ENCODE measurements around the gene TMEM178B.
"Not testable (repeated sequence)": the region's sequence is repeated elsewhere in the genome, so short reads cannot be mapped to it uniquely, and the experiment has no call there.

The TMEM178B gene

GRCh38 chr7:141074997-141075396 lies 1.1 kb downstream of the TMEM178B start:
- no peak for DNase-seq (ENCODE audit: low read depth)
- no peak for TF ChIP-seq CTCF (conservative IDR thresholded peaks at IDR 0.05; ENCODE audit: low read depth, low read length)
- H3K4me3 ChIP-seq (ENCODE audit: low read depth, low read length) = no peak overlapping the region

GRCh38 chr7:141076377-141076776 lies 2.5 kb downstream of the TMEM178B start:
- no peak for TF ChIP-seq CTCF (conservative IDR thresholded peaks at IDR 0.05; ENCODE audit: low read depth, low read length)
- peak; percentile 4 for DNase-seq (ENCODE audit: low read depth)
- no peak overlapping the region for H3K4me3 ChIP-seq (ENCODE audit: low read depth, low read length)

GRCh38 chr7:141079219-141079618 lies 5.4 kb downstream of the TMEM178B start:
- no peak for DNase-seq (ENCODE audit: low read depth)
- no peak for TF ChIP-seq CTCF (conservative IDR thresholded peaks at IDR 0.05; ENCODE audit: low read depth, low read length)
- no peak overlapping the region for H3K4me3 ChIP-seq (ENCODE audit: low read depth, low read length)

GRCh38 chr7:141089490-141089889 lies 15.6 kb downstream of the TMEM178B start:
- H3K4me3 ChIP-seq (ENCODE audit: low read depth, low read length) = not testable (repeated sequence)

GRCh38 chr7:141094336-141095070 lies 20.6 kb downstream of the TMEM178B start:
- no peak for TF ChIP-seq CTCF (conservative IDR thresholded peaks at IDR 0.05; ENCODE audit: low read depth, low read length)
- DNase-seq (ENCODE audit: low read depth) = no peak
- H3K4me3 ChIP-seq (ENCODE audit: low read depth, low read length) = no peak overlapping the region

More at GRCh38 chr7:141089490-141089889, 15.6 kb downstream of the TMEM178B start:
- DNase-seq (ENCODE audit: low read depth) = not testable (repeated sequence)

GRCh38 chr7:141097430-141097829 lies 23.6 kb downstream of the TMEM178B start:
- DNase-seq (ENCODE audit: low read depth) = peak; percentile 6
- no peak for TF ChIP-seq CTCF (conservative IDR thresholded peaks at IDR 0.05; ENCODE audit: low read depth, low read length)
- no peak overlapping the region for H3K4me3 ChIP-seq (ENCODE audit: low read depth, low read length)

GRCh38 chr7:141102436-141102835 lies 28.6 kb downstream of the TMEM178B start:
- no peak overlapping the region for H3K4me3 ChIP-seq (ENCODE audit: low read depth, low read length)
- TF ChIP-seq CTCF (conservative IDR thresholded peaks at IDR 0.05; ENCODE audit: low read depth, low read length) = no peak
- no peak for DNase-seq (ENCODE audit: low read depth)

Data from choroid plexus epithelial cell (primary cell).